ENCODE measurements around the gene UBQLN4. TPM values are rescaled to one million over a fixed set of nuclear protein-coding genes. Genes with fewer than 3 reads are reported as not detected.

The UBQLN4 gene
- total RNA-seq, 1 donor from 2014 or later = 97.8 TPM

DNA sequence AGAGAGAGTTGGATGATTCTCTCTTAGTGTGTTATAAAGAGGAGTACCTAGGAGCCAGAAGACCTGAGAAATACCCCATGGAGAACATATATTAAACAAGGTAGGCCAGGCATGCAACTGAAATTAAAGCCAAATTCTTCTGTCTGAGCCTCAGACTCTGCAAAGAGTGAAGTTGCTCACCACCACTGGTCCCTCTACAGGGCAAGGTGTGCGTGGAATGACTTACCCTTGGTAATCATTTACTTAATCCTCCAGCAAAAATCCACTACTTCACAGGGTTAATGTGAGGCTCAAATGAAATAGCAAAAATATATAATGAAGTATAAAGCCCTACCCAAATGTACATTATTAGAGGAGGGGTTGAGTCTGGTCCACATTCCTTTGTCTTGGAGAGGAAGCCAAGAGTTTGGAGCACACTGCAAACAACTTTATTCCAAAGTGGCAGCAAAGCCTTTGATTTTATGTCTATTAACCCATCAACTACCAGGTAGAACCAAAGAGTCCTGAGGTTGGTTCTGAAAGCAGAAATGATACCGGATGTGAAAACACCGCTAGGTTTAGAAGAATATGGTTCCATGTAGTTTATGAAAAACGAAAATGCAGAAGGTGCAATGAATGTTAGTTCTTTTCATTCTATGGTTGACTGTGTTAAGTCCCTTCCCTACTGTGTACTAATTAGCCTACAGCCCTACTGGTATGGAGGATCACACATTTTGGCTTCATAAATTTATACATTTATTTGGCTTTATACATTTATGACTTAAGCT, 41.4 kb downstream of the UBQLN4 start:
- Mint-ChIP-seq H3K27ac (no peak overlapping the region), H3K9me3 (ENCODE audit: low read depth) (no peaks in the 10 kb centered on the region), H3K36me3 (ENCODE audit: insufficient read depth) (peaks cover 39% of the 10 kb centered on the region), H3K4me1 (ENCODE audit: low read depth) (peaks cover 12% of the 10 kb centered on the region), H3K4me3 (ENCODE audit: low read depth) (no peak overlapping the region), H3K27me3 (no peaks in the 10 kb centered on the region)
- TF ChIP-seq, protein P1, sequence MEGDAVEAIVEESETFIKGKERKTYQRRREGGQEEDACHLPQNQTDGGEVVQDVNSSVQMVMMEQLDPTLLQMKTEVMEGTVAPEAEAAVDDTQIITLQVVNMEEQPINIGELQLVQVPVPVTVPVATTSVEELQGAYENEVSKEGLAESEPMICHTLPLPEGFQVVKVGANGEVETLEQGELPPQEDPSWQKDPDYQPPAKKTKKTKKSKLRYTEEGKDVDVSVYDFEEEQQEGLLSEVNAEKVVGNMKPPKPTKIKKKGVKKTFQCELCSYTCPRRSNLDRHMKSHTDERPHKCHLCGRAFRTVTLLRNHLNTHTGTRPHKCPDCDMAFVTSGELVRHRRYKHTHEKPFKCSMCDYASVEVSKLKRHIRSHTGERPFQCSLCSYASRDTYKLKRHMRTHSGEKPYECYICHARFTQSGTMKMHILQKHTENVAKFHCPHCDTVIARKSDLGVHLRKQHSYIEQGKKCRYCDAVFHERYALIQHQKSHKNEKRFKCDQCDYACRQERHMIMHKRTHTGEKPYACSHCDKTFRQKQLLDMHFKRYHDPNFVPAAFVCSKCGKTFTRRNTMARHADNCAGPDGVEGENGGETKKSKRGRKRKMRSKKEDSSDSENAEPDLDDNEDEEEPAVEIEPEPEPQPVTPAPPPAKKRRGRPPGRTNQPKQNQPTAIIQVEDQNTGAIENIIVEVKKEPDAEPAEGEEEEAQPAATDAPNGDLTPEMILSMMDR (IDR thresholded peaks at IDR 0.05; ENCODE audit: unreplicated experiment) = no peak
- no peak for DNase-seq (ENCODE audit: low spot score, unreplicated experiment)

DNA sequence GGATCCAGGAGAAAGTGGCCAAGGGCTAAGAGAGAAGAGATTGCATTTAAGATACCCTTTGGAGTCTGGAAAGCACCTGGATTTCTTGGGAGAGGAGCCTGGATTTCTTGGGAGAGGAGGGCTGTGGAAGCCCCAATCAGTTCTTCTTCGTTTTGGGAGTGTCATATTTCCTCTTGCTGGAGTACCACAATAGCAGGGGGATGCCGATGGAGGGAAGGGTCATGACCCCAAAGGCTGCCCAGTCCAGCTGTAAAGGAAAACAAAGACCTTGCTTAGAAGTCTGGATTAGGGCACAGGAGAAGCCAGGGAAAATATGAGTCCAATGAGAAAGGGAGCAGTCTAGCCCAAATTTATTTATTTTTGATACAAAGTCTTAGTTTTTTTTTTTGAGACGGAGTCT, 44.2 kb downstream of the UBQLN4 start:
- peaks cover 35% of the 10 kb centered on the region for H3K36me3 Mint-ChIP-seq (ENCODE audit: insufficient read depth)
- no peak for DNase-seq (ENCODE audit: low spot score, unreplicated experiment)
- TF ChIP-seq, protein P1 (IDR thresholded peaks at IDR 0.05; ENCODE audit: unreplicated experiment) = no peak
- no peaks in the 10 kb centered on the region for H3K27me3 Mint-ChIP-seq
- peaks cover 17% of the 10 kb centered on the region for H3K4me1 Mint-ChIP-seq (ENCODE audit: low read depth)
- H3K9me3 Mint-ChIP-seq (ENCODE audit: low read depth) = no peaks in the 10 kb centered on the region
- peak overlapping the region; percentile 88 for H3K27ac Mint-ChIP-seq
- H3K4me3 Mint-ChIP-seq (ENCODE audit: low read depth) = no peak overlapping the region

DNA sequence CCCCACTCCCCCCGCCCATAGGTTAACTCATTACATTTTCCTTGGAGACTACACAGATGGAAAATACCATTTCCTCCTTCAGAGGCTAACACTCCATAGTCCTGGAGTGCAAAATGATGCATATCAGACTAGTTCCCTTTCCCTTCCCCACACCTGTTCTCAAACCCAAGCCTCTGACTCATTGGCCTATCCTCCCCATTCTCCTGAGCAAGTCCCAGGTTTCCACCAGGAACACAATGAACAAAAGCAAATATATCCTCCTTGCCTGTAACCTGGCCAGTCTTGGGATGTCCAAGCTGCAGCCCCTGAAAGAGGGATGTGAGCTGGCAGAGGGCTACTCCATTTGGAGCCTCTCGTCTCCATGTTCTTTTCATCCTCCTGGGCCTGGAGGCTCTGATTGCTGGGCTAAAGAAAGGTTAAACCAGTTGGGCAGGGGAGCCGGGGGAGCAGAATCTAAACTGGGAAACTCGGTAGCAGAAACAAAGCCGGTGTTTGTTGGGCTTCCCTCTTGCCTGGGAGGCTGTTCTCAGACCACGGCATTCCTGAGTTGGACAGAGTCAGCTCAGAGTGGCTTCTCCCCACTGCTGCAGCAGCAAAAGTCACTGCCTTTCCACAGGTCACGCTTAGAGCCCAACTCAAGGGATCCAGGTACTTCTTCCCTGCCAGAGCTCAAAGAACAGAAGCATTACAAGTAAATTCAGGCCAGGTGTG, 46.8 kb downstream of the UBQLN4 start:
- H3K9me3 Mint-ChIP-seq (ENCODE audit: low read depth) = no peaks in the 10 kb centered on the region
- no peak overlapping the region for H3K4me3 Mint-ChIP-seq (ENCODE audit: low read depth)
- H3K27ac Mint-ChIP-seq = peak overlapping the region; percentile 87
- H3K27me3 Mint-ChIP-seq = no peaks in the 10 kb centered on the region
- peaks cover 28% of the 10 kb centered on the region for H3K36me3 Mint-ChIP-seq (ENCODE audit: insufficient read depth)
- peaks cover 19% of the 10 kb centered on the region for H3K4me1 Mint-ChIP-seq (ENCODE audit: low read depth)
- DNase-seq (ENCODE audit: low spot score, unreplicated experiment) = no peak
- TF ChIP-seq, protein P1 (IDR thresholded peaks at IDR 0.05; ENCODE audit: unreplicated experiment) = no peak

DNA sequence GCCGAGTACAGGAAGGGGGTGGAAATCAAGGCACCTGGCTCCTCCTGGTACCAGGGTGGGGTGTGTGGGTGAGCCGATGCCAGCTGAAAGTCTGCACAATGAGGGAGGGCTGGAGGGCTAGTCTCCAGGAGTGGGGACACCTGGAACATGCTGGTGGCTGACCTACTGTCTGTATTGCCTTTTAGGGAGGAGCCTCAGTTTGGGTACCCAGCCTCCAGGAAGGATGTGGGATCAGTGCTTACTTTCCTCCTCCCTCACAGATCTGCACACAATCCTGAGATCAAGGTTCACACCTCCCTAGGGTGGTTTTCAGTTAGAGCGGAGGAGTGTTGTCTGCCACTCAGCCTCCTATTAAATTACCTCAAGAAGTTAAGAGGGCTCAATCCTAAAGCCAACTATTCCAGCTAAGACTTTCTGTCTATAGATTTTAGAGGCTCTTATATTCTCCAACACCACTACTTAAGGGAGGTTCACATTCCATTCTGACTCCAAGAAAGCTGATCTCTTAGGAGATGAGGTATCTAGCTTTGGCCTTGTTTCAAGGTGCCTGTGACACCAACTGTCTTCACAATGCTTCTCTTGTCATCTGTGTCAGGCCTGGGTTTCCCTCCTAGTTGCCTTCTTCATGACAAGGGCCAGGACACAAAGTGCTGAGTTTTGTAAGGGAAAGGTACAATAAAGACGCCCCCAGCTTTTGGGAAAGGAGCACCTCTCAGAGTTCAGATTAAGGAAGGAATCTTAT, 48.6 kb downstream of the UBQLN4 start:
- DNase-seq (ENCODE audit: low spot score, unreplicated experiment) = no peak
- Mint-ChIP-seq H3K9me3 (ENCODE audit: low read depth) (no peaks in the 10 kb centered on the region), H3K27ac (no peak overlapping the region), H3K27me3 (peaks cover 3% of the 10 kb centered on the region), H3K4me3 (ENCODE audit: low read depth) (no peak overlapping the region), H3K4me1 (ENCODE audit: low read depth) (peaks cover 23% of the 10 kb centered on the region), H3K36me3 (ENCODE audit: insufficient read depth) (peaks cover 15% of the 10 kb centered on the region)
- TF ChIP-seq, protein P1 (IDR thresholded peaks at IDR 0.05; ENCODE audit: unreplicated experiment) = no peak

DNA sequence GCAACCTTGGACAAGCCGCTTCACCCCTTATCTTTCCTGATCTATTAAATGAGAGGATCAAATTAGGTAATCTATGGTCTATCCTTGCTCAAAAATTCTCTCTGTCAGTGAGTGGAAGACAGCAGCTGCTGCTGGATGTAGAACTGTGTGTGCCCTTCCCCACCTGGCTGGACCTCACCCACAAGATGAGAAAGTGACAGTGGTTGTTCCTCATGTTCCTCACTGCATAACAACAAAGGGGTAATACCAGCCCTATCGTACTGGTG, 49.7 kb downstream of the UBQLN4 start:
- H3K4me3 Mint-ChIP-seq (ENCODE audit: low read depth) = no peak overlapping the region
- H3K4me1 Mint-ChIP-seq (ENCODE audit: low read depth) = peaks cover 17% of the 10 kb centered on the region
- H3K36me3 Mint-ChIP-seq (ENCODE audit: insufficient read depth) = peaks cover 11% of the 10 kb centered on the region
- TF ChIP-seq, protein P1 (IDR thresholded peaks at IDR 0.05; ENCODE audit: unreplicated experiment) = no peak
- no peak overlapping the region for H3K27ac Mint-ChIP-seq
- no peaks in the 10 kb centered on the region for H3K9me3 Mint-ChIP-seq (ENCODE audit: low read depth)
- H3K27me3 Mint-ChIP-seq = peaks cover 3% of the 10 kb centered on the region
- DNase-seq (ENCODE audit: low spot score, unreplicated experiment) = no peak
